HT-29 (cell line): ENCODE data around the gene ATP2B2. TPM values are rescaled to one million over a fixed set of nuclear protein-coding genes. Genes with fewer than 3 reads are reported as not detected.

Source experiments
- DNase-seq: peaks from one replicate; pipeline ENCODE4 v3.0.0-alpha.2; 2015; ENCODE audit warnings: low spot score
- total RNA-seq: library from RNA; depleted of rRNA; stranded (reverse); fragments of >200 nt; shearing (Covaris generic); gene quantifications from 2 replicates; pipeline ENCODE4 v1.2.3, GENCODE V29; 2014

ATP2B2 gene
- total RNA-seq, 1 experiment from 2014 or later = not detected

- DNase-seq = no peak
Measured at GRCh38 chr3:10432156-10432845, 73.1 kb downstream of the ATP2B2 start.

- DNase-seq = no peak
Measured at GRCh38 chr3:10430805-10431204, 74.6 kb downstream of the ATP2B2 start.

- no peak for DNase-seq
Measured at GRCh38 chr3:10428406-10429091, 76.8 kb downstream of the ATP2B2 start.

- no peak for DNase-seq
Measured at GRCh38 chr3:10426346-10427220, 78.8 kb downstream of the ATP2B2 start.

GRCh38 chr3:10423171-10423882, 82.1 kb downstream of the ATP2B2 start:
- DNase-seq = no peak

- no peak for DNase-seq
Measured at GRCh38 chr3:10421996-10422395, 83.4 kb downstream of the ATP2B2 start.

- no peak for DNase-seq
Measured at GRCh38 chr3:10420745-10421475, 84.5 kb downstream of the ATP2B2 start.

- no peak for DNase-seq
Measured at GRCh38 chr3:10419637-10420232, 85.7 kb downstream of the ATP2B2 start.

DNA sequence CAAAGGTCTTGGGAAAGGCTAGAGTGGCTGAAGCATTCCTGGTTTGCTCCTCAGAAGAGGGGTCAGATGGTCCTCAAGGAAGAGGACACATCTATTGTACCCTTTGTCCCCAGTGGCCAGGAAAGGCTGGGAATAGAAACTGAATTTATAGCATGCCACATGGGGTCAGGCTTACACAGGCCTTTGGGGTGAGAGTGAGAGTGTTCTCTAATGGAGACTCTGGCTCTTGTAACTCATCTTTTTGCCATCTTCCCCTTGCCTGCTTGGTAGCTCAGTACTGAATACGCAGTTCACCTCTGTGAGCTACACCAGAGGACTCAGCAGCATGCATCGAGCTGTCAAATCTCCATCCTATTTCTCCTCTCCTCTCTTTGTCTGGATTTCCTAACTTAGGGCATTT, 87.5 kb downstream of the ATP2B2 start:
- peak; percentile 20 for DNase-seq

DNA sequence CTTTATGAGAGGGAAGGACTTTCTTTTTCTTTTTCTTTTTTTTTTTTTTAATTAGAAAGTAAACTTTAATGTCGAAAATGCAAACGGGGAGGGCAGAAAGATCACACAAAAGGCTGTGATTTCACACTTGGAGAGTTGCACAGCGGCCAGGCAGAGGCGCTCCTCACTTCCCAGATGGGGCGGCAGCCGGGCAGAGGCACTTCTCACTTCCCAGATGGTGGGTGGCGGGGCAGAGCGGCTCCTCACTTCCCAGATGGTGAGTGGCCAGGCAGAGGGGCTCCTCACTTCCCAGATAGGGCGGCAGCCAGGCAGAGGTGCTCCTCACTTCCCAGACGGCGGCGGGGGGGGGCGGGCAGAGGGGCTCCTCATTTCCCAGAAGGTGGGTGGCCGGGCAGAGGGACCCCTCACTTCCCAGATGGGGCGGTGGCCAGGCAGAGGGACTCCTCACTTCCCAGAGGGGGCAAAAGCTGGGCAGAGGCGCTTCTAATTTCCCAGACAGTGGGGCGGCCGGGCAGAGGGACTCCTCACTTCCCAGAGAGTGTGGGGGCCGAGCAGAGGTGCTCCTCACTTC, 88.6 kb downstream of the ATP2B2 start:
- DNase-seq = no peak

- DNase-seq = no peak
Measured at GRCh38 chr3:10413041-10413440, 92.3 kb downstream of the ATP2B2 start.

- no peak for DNase-seq
Measured at GRCh38 chr3:10411598-10412332, 93.6 kb downstream of the ATP2B2 start.

- no peak for DNase-seq
Measured at GRCh38 chr3:10410383-10411002, 94.9 kb downstream of the ATP2B2 start.

- DNase-seq = no peak
Measured at GRCh38 chr3:10408680-10409079, 96.7 kb downstream of the ATP2B2 start.

DNA sequence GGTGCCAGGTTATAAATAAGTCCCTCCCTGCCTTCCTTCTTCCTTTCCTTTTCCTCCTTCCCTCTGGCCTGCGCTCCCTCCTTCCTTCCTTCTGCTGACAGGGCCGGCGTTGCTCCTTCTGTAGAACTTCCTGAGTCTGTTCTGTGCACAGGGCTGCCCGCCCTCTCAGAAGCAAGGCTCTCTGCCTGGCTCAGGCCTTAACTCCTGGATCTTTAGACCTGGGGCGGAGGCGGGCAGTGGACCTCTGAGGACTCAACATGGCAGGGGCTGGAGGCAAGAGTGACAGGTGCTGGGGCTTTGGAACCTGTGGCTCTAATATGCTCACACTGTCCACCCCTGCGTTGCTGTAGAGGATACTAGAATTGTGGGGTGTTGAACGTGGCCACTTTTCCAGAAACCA, 98.0 kb downstream of the ATP2B2 start:
- no peak for DNase-seq

GRCh38 chr3:10406414-10406813, 99.0 kb downstream of the ATP2B2 start:
- DNase-seq = no peak

DNA sequence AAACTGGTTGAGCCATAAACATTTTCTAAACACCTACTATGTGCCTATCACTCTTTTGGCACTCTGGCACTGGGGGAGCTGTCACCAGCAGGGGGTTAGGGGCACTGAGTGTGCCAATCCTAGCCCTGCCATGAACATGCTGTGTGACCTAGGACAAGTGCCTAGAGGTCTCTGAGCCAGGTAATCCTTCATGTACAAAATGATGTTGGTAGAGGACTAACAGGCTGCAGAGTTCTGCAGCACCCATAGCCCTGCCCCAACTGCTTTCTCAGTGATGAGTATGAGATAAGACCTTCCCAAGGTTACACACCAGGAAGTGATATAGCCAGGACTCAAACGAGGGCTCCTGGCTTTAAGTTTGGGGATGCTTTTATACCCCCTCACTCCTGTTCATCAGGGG, 99.6 kb downstream of the ATP2B2 start:
- DNase-seq = no peak

DNA sequence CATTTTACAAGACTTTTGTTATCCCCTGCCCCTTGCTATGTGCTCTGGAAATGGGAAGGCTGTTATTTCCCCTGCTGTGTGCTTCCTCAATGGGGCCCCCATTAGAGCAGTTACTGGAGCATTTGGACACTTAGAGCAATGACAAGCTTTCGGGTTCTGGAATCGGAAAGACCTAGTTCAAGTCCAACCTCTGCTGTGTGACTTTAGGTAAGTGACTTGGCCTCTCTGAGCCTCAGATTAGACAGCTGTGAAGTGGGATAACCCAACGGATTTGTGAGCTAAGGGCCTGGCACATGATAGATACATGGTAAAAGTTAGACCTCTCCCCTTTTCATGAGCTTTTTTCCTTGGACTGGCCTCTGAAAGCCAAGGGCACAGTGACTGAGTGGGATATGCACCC, 100.5 kb downstream of the ATP2B2 start:
- DNase-seq = no peak

DNA sequence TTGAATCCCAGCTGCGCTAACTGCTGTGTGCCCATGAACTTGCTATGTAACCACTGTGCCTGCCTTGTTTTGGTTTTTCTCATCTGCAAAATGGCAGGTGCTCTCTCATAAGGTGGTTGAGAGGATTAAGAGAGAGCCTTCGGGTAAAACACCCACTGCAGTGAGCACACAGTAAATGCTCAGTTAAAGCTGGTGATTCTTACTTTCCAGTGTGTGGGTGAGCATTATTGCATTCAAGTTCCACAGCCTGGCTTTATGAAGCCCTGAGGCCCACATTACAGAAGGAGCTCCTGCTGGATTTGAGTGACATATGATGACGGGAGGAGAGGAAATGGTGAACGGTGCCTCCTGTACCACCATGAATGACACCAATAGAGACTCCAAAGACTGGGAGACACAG, 101.0 kb downstream of the ATP2B2 start:
- no peak for DNase-seq
